T-helper 17 cell (primary cell): ENCODE data around the gene TTLL8. TPM values are rescaled to one million over a fixed set of nuclear protein-coding genes. Genes with fewer than 3 reads are reported as not detected.

Experiments
- ATAC-seq: fragments of 150-1000 bp; cut with Tn5 transposase; 2 replicates; pipeline ENCODE4 v1.10.0; 2021; ENCODE audit warnings: mild to moderate bottlenecking, moderate library complexity
- DNase-seq, 3 donors: peaks; one replicate each; pipeline versions ENCODE4 v3.0.0 to v3.0.0-alpha.2; 2020 to 2021
- H3K9me3 ChIP-seq: one replicate; pipeline ENCODE4 v1.7.0; 2013; ENCODE audit warnings: low read length, mild to moderate bottlenecking; ENCODE audit not compliant: control insufficient read depth, poor library complexity, severe bottlenecking
- H3K27ac Mint-ChIP-seq: one replicate; pipeline ENCODE4 v1.8.0; 2022; ENCODE audit warnings: mild to moderate bottlenecking, moderate library complexity, mixed read lengths
- H3K27me3 Mint-ChIP-seq: one replicate; pipeline ENCODE4 v1.8.0; 2022; ENCODE audit warnings: mixed read lengths
- H3K36me3 Mint-ChIP-seq: one replicate; pipeline ENCODE4 v1.8.0; 2022; ENCODE audit warnings: low read depth, mixed read lengths
- H3K4me1 Mint-ChIP-seq: one replicate; pipeline ENCODE4 v1.8.0; 2022; ENCODE audit warnings: mild to moderate bottlenecking, mixed read lengths
- H3K4me3 Mint-ChIP-seq: one replicate; pipeline ENCODE4 v1.8.0; 2022; ENCODE audit warnings: mild to moderate bottlenecking, moderate library complexity, mixed read lengths
- total RNA-seq, 4 donors: library from RNA in 2 of 4; stranded (reverse) in 2 of 4; gene quantifications; one replicate each; pipeline ENCODE4 v1.2.3 and lab custom pipeline; 2022 to 2026

TTLL8 gene
- total RNA-seq, 2 donors from 2014 or later: not detected

- no peaks in the 10 kb centered on the region for H3K9me3 ChIP-seq
- Mint-ChIP-seq H3K27me3 (peaks cover 29% of the 10 kb centered on the region), H3K4me1 (peaks cover 9% of the 10 kb centered on the region), H3K36me3 (no peaks in the 10 kb centered on the region), H3K4me3 (no peak overlapping the region), H3K27ac (no peak overlapping the region)
- ATAC-seq: no peak
- no peak for DNase-seq
Measured at GRCh38 chr22:50035131-50035881, 22.8 kb downstream of the TTLL8 start.

DNA sequence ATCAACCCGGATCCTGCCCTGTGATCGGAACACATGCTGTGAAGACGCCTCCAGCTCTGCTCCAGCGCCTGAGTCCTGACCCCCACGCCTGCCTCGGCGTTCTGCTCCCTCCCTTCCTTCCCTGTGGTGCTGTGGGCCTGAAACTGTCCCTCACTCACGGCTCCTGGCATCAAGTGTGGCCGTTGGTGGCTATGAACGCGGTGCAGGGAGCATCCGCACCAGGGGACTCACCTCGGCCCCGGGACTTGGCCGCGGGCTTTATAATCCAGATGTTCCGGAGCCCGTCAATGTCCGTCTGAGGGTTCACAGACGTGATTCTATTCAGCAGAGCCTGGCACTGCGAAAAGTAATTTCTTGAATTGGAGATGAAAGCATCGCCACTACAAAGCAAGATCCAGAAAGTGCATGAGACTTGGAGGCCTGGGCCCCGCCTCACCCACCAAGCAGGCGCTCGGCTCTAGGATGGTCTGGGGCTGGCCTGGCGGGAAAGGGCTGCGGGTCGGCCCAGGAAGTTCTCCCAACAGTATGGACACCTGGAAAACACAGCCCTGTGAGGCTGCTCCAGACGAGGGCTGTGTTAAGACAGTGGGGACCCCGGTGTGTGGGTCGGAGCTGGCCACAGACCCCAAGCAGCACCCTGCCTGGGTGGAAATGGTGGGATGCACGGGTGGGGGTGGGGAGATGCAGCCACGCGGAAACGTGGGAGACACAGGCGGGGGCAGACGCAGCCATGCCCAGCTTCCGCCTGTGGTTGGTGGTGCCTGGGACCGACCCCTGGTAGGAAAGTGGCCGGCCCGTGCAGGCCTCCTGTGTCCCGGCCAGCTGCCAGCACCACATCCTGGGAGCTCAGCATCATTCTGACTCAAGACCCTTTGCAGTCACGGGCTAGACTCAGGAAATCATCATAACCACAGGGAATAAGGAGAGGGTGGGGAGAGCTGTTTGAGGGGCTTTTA is 23.7 kb downstream of the TTLL8 start:
- peaks cover 20% of the 10 kb centered on the region for H3K27me3 Mint-ChIP-seq
- H3K9me3 ChIP-seq: no peaks in the 10 kb centered on the region
- H3K4me1 Mint-ChIP-seq: peaks cover 9% of the 10 kb centered on the region
- DNase-seq: no peak
- peak overlapping the region; percentile 49 for H3K4me3 Mint-ChIP-seq
- H3K27ac Mint-ChIP-seq: peak overlapping the region; percentile 45
- H3K36me3 Mint-ChIP-seq: no peaks in the 10 kb centered on the region
- ATAC-seq: no peak

GRCh38 chr22:50032941-50033601 is 25.0 kb downstream of the TTLL8 start:
- peaks cover 9% of the 10 kb centered on the region for H3K4me1 Mint-ChIP-seq
- ATAC-seq (no peak), DNase-seq (no peak)
- H3K27ac Mint-ChIP-seq: no peak overlapping the region
- peaks cover 23% of the 10 kb centered on the region for H3K27me3 Mint-ChIP-seq
- no peaks in the 10 kb centered on the region for H3K36me3 Mint-ChIP-seq
- no peaks in the 10 kb centered on the region for H3K9me3 ChIP-seq
- H3K4me3 Mint-ChIP-seq: no peak overlapping the region

DNA sequence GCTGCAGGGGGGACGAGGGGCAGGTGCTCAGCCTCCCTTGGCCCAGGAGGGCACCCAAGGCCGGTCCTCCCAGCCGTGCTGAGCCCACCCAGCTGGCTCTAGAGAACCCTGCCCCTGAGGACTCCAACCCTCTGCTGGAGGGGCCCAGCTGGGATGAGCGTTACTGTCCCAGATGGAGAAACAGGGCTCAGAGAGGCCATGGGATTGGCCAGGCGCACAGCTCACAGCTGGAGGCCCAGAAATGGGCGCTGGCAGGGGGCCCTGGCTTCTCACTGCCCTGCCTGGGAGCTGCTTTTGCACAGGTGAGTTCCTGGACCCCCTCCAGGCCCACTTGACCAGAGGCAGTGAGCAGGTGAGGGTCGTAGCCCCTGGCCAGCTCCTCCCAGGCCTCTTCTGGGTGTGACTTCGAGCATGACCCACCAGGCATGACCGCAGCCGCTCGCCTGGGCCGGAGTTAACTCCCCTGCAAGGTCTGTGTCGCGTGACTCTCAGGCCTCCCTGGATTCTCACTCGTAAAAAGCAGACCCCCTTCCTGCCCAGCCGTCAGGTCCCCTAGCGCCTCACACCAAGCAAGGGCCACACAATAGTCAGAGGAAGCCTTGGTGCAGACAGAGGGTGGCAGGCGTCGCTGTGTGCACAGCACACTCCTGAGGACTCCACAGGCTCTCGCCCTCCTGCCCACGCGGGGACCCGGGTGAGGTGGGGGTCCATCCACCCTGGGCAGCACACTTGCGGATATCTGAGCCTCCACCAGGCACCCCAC is 25.8 kb downstream of the TTLL8 start:
- H3K27me3 Mint-ChIP-seq: peaks cover 30% of the 10 kb centered on the region
- H3K4me3 Mint-ChIP-seq: no peak overlapping the region
- H3K4me1 Mint-ChIP-seq: peaks cover 11% of the 10 kb centered on the region
- no peaks in the 10 kb centered on the region for H3K9me3 ChIP-seq
- DNase-seq (no peak), ATAC-seq (no peak)
- no peaks in the 10 kb centered on the region for H3K36me3 Mint-ChIP-seq
- no peak overlapping the region for H3K27ac Mint-ChIP-seq

DNA sequence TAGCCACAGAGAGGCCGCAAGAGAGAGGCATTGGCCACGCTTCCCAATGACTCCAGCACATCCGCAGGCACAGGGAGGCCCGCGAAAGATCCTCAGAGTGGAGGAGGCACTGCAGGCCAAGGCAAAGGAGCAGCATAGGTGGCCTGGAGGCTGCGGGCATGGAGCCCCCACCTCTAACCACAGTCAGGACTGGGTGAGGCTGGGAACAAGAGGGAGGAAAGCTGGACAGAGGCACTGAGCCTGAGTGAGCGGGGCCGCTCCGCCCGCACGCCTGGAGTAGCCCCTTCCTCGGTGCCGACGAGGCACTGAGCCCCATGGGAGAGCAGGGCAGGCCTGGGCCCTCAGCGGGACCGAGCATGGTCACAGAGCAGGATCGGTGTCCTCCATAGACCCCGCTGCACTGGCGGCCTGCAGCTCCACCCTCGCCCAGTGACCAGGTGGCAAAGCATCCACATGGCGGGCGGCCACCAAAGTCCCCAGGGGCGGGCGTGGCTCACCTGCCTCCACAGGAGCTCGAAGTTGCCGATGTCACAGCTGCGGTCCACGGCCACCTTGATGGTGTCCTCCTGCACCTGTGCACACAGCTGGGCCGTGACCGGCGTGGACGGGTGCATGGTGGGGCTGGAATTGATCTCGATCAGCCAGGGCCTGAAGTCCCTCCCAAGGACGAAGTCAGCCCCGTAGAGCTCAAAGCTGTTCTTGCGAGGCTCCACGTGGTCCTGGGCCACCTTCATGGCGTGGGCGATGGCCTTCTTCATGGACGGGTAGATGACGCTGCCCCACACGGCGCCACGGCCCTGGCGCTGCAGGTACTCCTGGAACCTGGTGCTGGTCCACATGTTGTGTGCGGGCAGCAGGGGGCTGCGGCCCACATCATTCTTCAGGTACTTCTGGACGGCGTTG is 26.7 kb downstream of the TTLL8 start:
- no peaks in the 10 kb centered on the region for H3K36me3 Mint-ChIP-seq
- DNase-seq: no peak
- ATAC-seq: no peak
- H3K4me3 Mint-ChIP-seq: no peak overlapping the region
- peaks cover 11% of the 10 kb centered on the region for H3K4me1 Mint-ChIP-seq
- H3K27me3 Mint-ChIP-seq: peaks cover 30% of the 10 kb centered on the region
- no peak overlapping the region for H3K27ac Mint-ChIP-seq
- no peaks in the 10 kb centered on the region for H3K9me3 ChIP-seq

DNA sequence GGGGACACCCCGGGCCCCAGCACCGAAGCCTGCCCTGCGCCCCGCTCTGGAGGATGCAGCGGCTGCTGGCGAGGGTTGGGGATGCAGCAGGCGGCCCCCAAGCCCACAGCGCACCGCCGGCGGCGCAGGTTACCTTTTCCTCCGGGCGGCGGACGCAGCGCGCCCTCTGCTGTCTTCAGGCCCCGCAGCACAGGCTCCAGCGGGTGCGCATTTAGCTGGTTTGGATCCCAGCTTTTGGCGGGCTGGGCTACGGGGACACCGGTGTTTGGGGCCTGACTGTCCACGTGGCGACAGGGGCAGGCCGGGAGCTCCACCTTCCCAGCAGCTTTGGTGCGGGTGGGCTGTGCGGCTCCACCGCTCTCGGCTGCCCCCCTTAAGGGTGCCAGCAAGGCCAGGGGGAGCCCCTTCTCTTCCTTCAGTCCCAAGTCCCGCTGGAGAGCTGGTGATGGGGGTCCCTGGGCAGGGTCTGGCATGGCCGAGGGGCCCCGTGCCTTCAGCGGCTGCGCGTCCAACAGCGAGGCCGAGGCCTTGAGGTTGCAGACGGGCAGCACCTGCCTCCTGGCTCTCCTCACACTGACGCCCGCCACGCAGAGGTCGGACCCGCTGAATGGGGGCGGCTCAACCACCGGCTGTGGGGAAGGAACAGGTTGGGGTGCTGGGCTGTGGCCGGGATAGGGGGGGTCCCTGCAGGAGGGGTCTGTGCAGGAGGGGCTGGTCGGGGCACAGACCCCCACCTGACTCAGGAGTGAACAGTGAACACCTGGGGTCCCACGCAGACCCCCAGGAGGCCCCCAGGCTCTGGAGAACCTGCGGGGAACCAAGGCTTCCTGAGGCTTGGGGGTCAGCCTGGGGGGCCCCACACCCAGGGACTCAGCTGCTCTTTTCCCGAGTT is 27.6 kb downstream of the TTLL8 start:
- peak; percentile 71 to 81 (median 79) for DNase-seq
- Mint-ChIP-seq H3K4me1 (peaks cover 11% of the 10 kb centered on the region), H3K36me3 (no peaks in the 10 kb centered on the region), H3K4me3 (no peak overlapping the region), H3K27me3 (peaks cover 36% of the 10 kb centered on the region), H3K27ac (no peak overlapping the region)
- no peaks in the 10 kb centered on the region for H3K9me3 ChIP-seq
- peak; percentile 92 for ATAC-seq

DNA sequence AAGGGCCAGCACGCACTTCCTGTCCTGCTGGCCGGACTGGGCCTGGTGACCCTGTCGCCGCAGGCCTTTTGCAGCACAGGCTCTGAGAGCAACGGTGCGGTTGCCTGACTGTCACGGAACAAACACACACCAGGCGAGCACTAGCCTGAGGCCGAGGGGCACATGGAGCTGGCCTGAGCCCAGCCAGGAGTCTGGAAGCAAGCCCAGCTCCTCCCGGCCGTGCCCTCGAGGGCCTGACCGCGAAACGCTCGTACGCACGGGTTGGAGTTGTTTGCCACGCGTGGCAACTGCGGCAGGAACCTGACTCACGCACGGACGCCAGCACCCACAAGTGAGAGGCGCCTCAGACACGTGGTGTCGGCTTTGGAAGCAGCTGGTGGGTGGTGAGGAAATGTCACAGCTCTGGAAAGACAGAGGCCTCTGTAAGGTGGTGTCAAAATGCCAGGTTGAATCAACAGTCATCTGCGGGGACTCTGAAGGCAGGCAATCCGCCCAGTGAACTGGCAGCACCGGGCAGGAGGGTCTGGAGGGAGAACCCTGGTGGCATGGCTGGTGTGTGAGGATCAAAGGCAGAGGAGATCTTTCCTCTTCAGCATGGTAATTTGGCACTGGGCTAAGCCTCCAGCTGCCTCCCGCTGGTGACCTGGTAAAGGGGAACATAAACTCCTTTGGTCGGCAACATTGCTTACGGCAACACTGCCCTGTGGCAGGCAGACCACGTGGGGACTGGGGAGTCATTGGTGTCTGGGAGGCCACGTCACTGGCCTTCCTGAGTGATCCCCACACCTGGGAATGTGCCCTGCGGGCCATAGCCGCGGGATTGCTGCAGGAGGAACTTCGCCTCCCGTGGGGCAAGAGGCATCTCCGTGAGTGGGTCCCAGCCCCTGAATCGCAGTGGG is 30.2 kb downstream of the TTLL8 start:
- H3K9me3 ChIP-seq: no peaks in the 10 kb centered on the region
- Mint-ChIP-seq H3K36me3 (peaks cover 2% of the 10 kb centered on the region), H3K27ac (no peak overlapping the region), H3K4me3 (no peak overlapping the region), H3K4me1 (peaks cover 2% of the 10 kb centered on the region), H3K27me3 (peaks cover 32% of the 10 kb centered on the region)
- no peak for DNase-seq
- peak; percentile 54 for ATAC-seq

DNA sequence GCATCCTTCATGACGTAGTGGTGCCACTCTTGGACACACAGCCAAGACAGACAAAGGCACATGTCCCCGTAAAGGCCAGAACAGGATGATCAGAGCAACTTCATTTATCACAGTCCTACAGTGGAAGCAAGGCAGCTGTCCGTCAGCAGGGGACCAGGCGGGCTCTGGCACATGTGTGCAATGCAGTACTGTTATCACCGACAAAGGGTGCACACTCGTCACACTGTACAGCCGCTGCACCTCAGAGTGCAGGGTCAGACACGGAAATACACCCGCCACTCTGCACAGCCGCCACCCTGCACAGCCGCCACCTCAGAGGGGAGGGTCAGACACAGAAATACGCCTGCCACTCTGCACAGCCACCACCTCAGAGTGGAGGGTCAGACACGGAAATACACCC is 32.1 kb downstream of the TTLL8 start:
- Mint-ChIP-seq H3K27me3 (peaks cover 32% of the 10 kb centered on the region), H3K27ac (no peak overlapping the region), H3K4me3 (no peak overlapping the region), H3K36me3 (peaks cover 2% of the 10 kb centered on the region), H3K4me1 (peaks cover 2% of the 10 kb centered on the region)
- DNase-seq (no peak), ATAC-seq (no peak)
- H3K9me3 ChIP-seq: no peaks in the 10 kb centered on the region

DNA sequence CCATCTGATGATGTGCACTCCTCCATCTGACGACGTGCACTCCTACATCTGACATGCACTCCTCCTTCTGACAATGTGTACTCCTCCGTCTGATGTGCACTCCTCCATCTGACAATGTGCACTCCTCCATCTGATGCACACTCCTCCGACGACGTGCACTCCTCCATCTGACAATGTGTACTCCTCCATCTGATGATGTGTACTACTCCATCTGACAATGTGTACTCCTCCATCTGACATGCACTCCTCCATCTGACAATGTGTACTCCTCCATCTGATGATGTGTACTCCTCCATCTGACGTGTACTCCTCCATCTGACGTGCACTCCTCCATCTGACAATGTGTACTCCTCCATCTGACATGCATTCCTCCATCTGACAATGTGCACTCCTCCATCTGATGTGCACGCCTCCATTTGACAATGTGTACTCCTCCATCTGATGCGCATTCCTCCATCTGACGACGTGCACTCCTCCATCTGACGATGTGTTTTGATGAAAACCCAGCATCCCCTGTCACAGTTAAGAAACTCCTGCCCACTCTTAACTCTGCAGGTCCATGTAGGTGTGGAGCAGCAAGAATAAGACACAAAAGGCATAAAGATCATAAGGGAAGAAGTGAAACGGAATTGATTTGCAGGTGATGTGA is 35.8 kb downstream of the TTLL8 start:
- Mint-ChIP-seq H3K27ac (no peak overlapping the region), H3K4me1 (peaks cover 15% of the 10 kb centered on the region), H3K27me3 (peaks cover 35% of the 10 kb centered on the region), H3K4me3 (no peak overlapping the region), H3K36me3 (peaks cover 4% of the 10 kb centered on the region)
- no peaks in the 10 kb centered on the region for H3K9me3 ChIP-seq
- DNase-seq (no peak), ATAC-seq (no peak)

GRCh38 chr22:50020606-50021005 is 37.5 kb downstream of the TTLL8 start:
- no peak overlapping the region for H3K4me3 Mint-ChIP-seq

More at GRCh38 chr22:50020606-50021005, 37.5 kb downstream of the TTLL8 start:
- H3K9me3 ChIP-seq: no peaks in the 10 kb centered on the region
- H3K36me3 Mint-ChIP-seq: peaks cover 4% of the 10 kb centered on the region
- H3K27ac Mint-ChIP-seq: no peak overlapping the region
- no peak for ATAC-seq
- H3K27me3 Mint-ChIP-seq: peaks cover 29% of the 10 kb centered on the region
- DNase-seq: no peak
- H3K4me1 Mint-ChIP-seq: peaks cover 15% of the 10 kb centered on the region
